K562 (cell line): ENCODE measurements around the gene FAM114A2.

Source experiments
- BRCA1 ChIP-seq, 2 experiments: fragments of 450-650 bp in 1 of 2; sonication (generic) in 1 of 2; formaldehyde crosslinking in 1 of 2; IDR thresholded peaks; 2 replicates each; pipeline versions ENCODE4 v1.5.0 to v1.6.1; 2017 to 2020; ENCODE audit warnings: mild to moderate bottlenecking in 1 of 2, missing genetic modification reagents in 1 of 2
- CC2D1A ChIP-seq: fragments of 450-650 bp; IDR thresholded peaks from 2 replicates; pipeline ENCODE4 v1.6.1; 2017; ENCODE audit warnings: mild to moderate bottlenecking
- CCAR2 ChIP-seq: fragments of 200-400 bp; formaldehyde crosslinking; IDR thresholded peaks from 2 replicates; pipeline ENCODE4 v1.6.1; 2017; ENCODE audit warnings: mild to moderate bottlenecking, low read depth, low read length
- EZH2 ChIP-seq: IDR thresholded peaks from 2 replicates; pipeline ENCODE4 v1.6.1; 2012; ENCODE audit warnings: low read depth, mild to moderate bottlenecking, inconsistent platforms, low read length, borderline replicate concordance
- MAFF ChIP-seq: IDR thresholded peaks from 2 replicates; pipeline ENCODE4 v1.6.1; 2012; ENCODE audit warnings: low read length, improper control_type of control experiment
- PML ChIP-seq: IDR thresholded peaks from 2 replicates; pipeline ENCODE4 v1.6.1; 2012; ENCODE audit warnings: low read length, inconsistent platforms
- RBBP5 ChIP-seq: fragments of 200-600 bp; sonication (generic); IDR thresholded peaks from 2 replicates; pipeline ENCODE4 v1.6.1; 2012; ENCODE audit warnings: borderline replicate concordance, mild to moderate bottlenecking, low read length, control low read depth, inconsistent platforms; ENCODE audit not compliant: insufficient read depth, poor library complexity, severe bottlenecking
- TF ChIP-seq, protein P1 (sequence below): sonication (generic); formaldehyde crosslinking; IDR thresholded peaks from 2 replicates; pipeline ENCODE4 v1.8.0; 2022; ENCODE audit warnings: mild to moderate bottlenecking, low read depth, missing genetic modification reagents
- TF ChIP-seq, protein P2 (sequence below), 3 experiments: IDR thresholded peaks in 2 of 3; conservative IDR thresholded peaks in 1 of 3; 2 replicates each; pipeline ENCODE4 v1.5.1; 2011 to 2012; ENCODE audit warnings: low read length in 3 of 3, mild to moderate bottlenecking in 3 of 3, control low read depth in 2 of 3, improper control_type of control experiment in 1 of 3, inconsistent platforms in 1 of 3, low read depth in 1 of 3, mixed read lengths in 1 of 3, moderate library complexity in 1 of 3; ENCODE audit not compliant: insufficient read depth in 2 of 3

DNA sequence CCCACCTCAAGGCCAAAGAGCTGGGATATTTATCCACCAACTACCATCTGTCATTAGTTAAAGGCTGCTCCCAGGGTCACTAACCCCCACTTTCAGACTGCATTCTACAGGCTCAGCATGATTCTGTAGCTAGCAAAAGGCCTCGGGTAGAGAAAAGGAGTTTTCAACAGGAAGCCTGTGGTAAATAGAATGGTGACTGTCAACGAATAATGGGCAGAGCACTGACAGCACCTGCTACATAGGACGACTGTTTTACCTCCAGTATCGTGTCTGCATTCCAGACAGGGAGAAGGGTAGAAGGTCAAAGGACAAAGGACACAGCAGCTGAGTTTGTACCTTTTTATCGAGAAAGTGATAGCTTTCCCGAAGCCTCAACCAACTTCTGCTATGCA lies 20.3 kb upstream of the FAM114A2 start:
- no peak for TF ChIP-seq MAFF
- TF ChIP-seq EZH2, result no peak
- TF ChIP-seq, protein P1, sequence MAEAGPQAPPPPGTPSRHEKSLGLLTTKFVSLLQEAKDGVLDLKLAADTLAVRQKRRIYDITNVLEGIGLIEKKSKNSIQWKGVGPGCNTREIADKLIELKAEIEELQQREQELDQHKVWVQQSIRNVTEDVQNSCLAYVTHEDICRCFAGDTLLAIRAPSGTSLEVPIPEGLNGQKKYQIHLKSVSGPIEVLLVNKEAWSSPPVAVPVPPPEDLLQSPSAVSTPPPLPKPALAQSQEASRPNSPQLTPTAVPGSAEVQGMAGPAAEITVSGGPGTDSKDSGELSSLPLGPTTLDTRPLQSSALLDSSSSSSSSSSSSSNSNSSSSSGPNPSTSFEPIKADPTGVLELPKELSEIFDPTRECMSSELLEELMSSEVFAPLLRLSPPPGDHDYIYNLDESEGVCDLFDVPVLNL (CRISPR knock-in tag), result no peak
- TF ChIP-seq PML, result no peak
- TF ChIP-seq CC2D1A, result no peak
- no peak for TF ChIP-seq RBBP5
- no peak for TF ChIP-seq BRCA1 (IDR thresholded peaks at IDR 0.05)
- no peak for TF ChIP-seq BRCA1 (CRISPR knock-in tag; IDR thresholded peaks at IDR 0.05)
- TF ChIP-seq CCAR2, result no peak
- TF ChIP-seq, protein P2, sequence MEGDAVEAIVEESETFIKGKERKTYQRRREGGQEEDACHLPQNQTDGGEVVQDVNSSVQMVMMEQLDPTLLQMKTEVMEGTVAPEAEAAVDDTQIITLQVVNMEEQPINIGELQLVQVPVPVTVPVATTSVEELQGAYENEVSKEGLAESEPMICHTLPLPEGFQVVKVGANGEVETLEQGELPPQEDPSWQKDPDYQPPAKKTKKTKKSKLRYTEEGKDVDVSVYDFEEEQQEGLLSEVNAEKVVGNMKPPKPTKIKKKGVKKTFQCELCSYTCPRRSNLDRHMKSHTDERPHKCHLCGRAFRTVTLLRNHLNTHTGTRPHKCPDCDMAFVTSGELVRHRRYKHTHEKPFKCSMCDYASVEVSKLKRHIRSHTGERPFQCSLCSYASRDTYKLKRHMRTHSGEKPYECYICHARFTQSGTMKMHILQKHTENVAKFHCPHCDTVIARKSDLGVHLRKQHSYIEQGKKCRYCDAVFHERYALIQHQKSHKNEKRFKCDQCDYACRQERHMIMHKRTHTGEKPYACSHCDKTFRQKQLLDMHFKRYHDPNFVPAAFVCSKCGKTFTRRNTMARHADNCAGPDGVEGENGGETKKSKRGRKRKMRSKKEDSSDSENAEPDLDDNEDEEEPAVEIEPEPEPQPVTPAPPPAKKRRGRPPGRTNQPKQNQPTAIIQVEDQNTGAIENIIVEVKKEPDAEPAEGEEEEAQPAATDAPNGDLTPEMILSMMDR (IDR thresholded peaks at IDR 0.05 in 2 of 3, conservative IDR thresholded peaks at IDR 0.05 in 1 of 3; ENCODE audit: insufficient read depth in 2 of 3, low read depth in 1 of 3, low read length in 3 of 3), result no peak
